A549 (cell line): ENCODE measurements around the gene FAM111B. TPM values are rescaled to one million over a fixed set of nuclear protein-coding genes. Genes with fewer than 3 reads are reported as not detected.
A peak's percentile ranks its signal among the peaks of the same experiment; 100 is the strongest.

Experiments used
- ATAC-seq, 2 experiments: fragments of 200-7000 bp in 1 of 2; fragments of >200 bp in 1 of 2; cut with Nextera tagmentation in 1 of 2; cut with Tn5 transposase in 1 of 2; 3 replicates each; pipeline versions ENCODE4 v1.8.0 to v1.9.1; 2018 to 2020; ENCODE audit warnings: mild to moderate bottlenecking in 1 of 2, moderate library complexity in 1 of 2
- CTCF ChIA-PET: fragments of 300-600 bp; sonication (Branson Sonifier 250); formaldehyde crosslinking; extraction: SDS; loops from one replicate; lab custom pipeline; 2021; ENCODE audit warnings: antibody characterized with exemption, inconsistent platforms; lab: Yijun Ruan, JAX
- POLR2A ChIA-PET: fragments of 350-600 bp; formaldehyde crosslinking; extraction: SDS; loops from one replicate; lab custom pipeline; 2021; ENCODE audit warnings: antibody characterized with exemption, inconsistent platforms; lab: Yijun Ruan, JAX
- DNase-seq, 2 experiments: peaks; one replicate each; pipeline versions ENCODE4 v3.0.0 to v3.0.0-alpha.2; 2011 to 2016; ENCODE audit warnings: low read depth in 1 of 2, low spot score in 1 of 2
- FAIRE-seq: peaks from 2 replicates; lab custom pipeline; 2011; peaks lifted over from hg19 to GRCh38; lab: Jason Lieb, UNC
- H3K27ac ChIP-seq, 2 experiments: fragments of >200 bp; sonication (Bioruptor Twin); formaldehyde crosslinking; 3 replicates each; pipeline ENCODE4 v1.5.1; 2016 to 2017
- H3K4me1 ChIP-seq: fragments of >200 bp; sonication (Bioruptor Twin); formaldehyde crosslinking; 3 replicates; pipeline ENCODE4 v1.6.1; 2016
- H3K4me2 ChIP-seq: fragments of >200 bp; sonication (Bioruptor Twin); formaldehyde crosslinking; 3 replicates; pipeline ENCODE4 v1.6.1; 2016
- H3K4me3 ChIP-seq: fragments of >200 bp; sonication (Bioruptor Twin); formaldehyde crosslinking; 3 replicates; pipeline ENCODE4 v1.5.1; 2016
- H3K9me3 ChIP-seq: fragments of >200 bp; sonication (Bioruptor Twin); formaldehyde crosslinking; 3 replicates; pipeline ENCODE4 v1.6.1; 2016
- CBX8 ChIP-seq: fragments of 200-600 bp; sonication (generic); IDR thresholded peaks from 2 replicates; pipeline ENCODE4 v1.6.1; 2016
- CEBPB ChIP-seq, 2 experiments: fragments of >200 bp in 1 of 2; sonication (Bioruptor Twin) in 1 of 2; formaldehyde crosslinking in 1 of 2; IDR thresholded peaks; 2 replicates each; pipeline ENCODE4 v1.6.1; 2012 to 2016
- EHF ChIP-seq: fragments of 250-450 bp; sonication (Bioruptor Pico); IDR thresholded peaks from 2 replicates; pipeline ENCODE4 v1.5.0; 2020; ENCODE audit warnings: mild to moderate bottlenecking
- EHMT2 ChIP-seq: fragments of 200-600 bp; sonication (generic); IDR thresholded peaks from 2 replicates; pipeline ENCODE4 v1.6.1; 2016; ENCODE audit warnings: antibody characterized with exemption, low read depth, mild to moderate bottlenecking, moderate library complexity
- ESRRA ChIP-seq: fragments of 150-350 bp; IDR thresholded peaks from 2 replicates; pipeline ENCODE4 v1.6.1; 2014; ENCODE audit warnings: mild to moderate bottlenecking, low read length, borderline replicate concordance
- FOSL2 ChIP-seq, 2 experiments: fragments of 450-650 bp in 1 of 2; fragments of >200 bp in 1 of 2; sonication (Bioruptor Twin) in 1 of 2; formaldehyde crosslinking; IDR thresholded peaks; 2 replicates each; pipeline versions ENCODE4 v1.5.0 to v1.6.1; 2016 to 2020; ENCODE audit warnings: mild to moderate bottlenecking in 1 of 2, moderate library complexity in 1 of 2
- HDAC2 ChIP-seq: fragments of 200-600 bp; sonication (generic); IDR thresholded peaks from 2 replicates; pipeline ENCODE4 v1.6.1; 2016
- HOXB13 ChIP-seq: fragments of 250-450 bp; sonication (Bioruptor Pico); IDR thresholded peaks from 2 replicates; pipeline ENCODE4 v1.5.0; 2020; ENCODE audit warnings: low read depth, mild to moderate bottlenecking, moderate library complexity
- JUN ChIP-seq, 2 experiments: fragments of >200 bp; sonication (Bioruptor Twin); formaldehyde crosslinking; IDR thresholded peaks; 2 replicates in 1 of 2; 3 replicates in 1 of 2; pipeline ENCODE4 v1.6.1; 2016 to 2017
- KDM1A ChIP-seq: fragments of 200-600 bp; sonication (generic); IDR thresholded peaks from 2 replicates; pipeline ENCODE4 v1.6.1; 2016; ENCODE audit warnings: low read depth, mild to moderate bottlenecking
- PBX3 ChIP-seq: IDR thresholded peaks from 2 replicates; pipeline ENCODE4 v1.6.1; 2012
- POLR2A ChIP-seq: IDR thresholded peaks from 2 replicates; pipeline ENCODE4 v1.6.1; 2012; ENCODE audit warnings: mild to moderate bottlenecking, low read length
- RARB ChIP-seq: fragments of 250-450 bp; sonication (Bioruptor Pico); IDR thresholded peaks from 2 replicates; pipeline ENCODE4 v1.8.0; 2021; ENCODE audit warnings: mild to moderate bottlenecking, moderate library complexity
- REST ChIP-seq: fragments of 200-600 bp; sonication (generic); IDR thresholded peaks from 2 replicates; pipeline ENCODE4 v1.6.1; 2016; ENCODE audit warnings: antibody characterized with exemption, mild to moderate bottlenecking, moderate library complexity
- RFX5 ChIP-seq: fragments of 450-650 bp; IDR thresholded peaks from 2 replicates; pipeline ENCODE4 v1.7.1; 2014; ENCODE audit warnings: antibody characterized with exemption, mild to moderate bottlenecking, moderate library complexity
- ZC3H11A ChIP-seq: fragments of 450-650 bp; IDR thresholded peaks from 2 replicates; pipeline ENCODE4 v1.6.1; 2014; ENCODE audit warnings: antibody characterized with exemption, mild to moderate bottlenecking
- ZNF302 ChIP-seq: fragments of 250-450 bp; sonication (Bioruptor Pico); IDR thresholded peaks from 2 replicates; pipeline ENCODE4 v1.9.0; 2021; ENCODE audit warnings: inconsistent platforms, mild to moderate bottlenecking, moderate library complexity
- WGBS: methylation state at CpG from one replicate; pipeline ENCODE4 v1.1.6; 2017; ENCODE audit errors: missing lambda C conversion rate; 5-methylcytosine and 5-hydroxymethylcytosine counted together
- polyA plus RNA-seq, 4 experiments: library from polyadenylated mRNA; depleted of rRNA in 3 of 4; stranded (reverse); fragments of >200 nt; fragmentation: RNase III in 1 of 4; extraction: RNeasy Plus Mini Kit Qiagen cat#74134 plus additional on column Dnase treatment in 1 of 4; gene quantifications; 2 replicates in 3 of 4; 3 replicates in 1 of 4; pipeline ENCODE4 v1.2.3, GENCODE V29; 2011 to 2017
- TF ChIP-seq, protein P1 (sequence below): fragments of 450-650 bp; IDR thresholded peaks from 2 replicates; pipeline ENCODE4 v1.6.1; 2014; ENCODE audit warnings: antibody characterized with exemption
- TF ChIP-seq, protein P2 (sequence below): IDR thresholded peaks from 2 replicates; pipeline ENCODE4 v1.6.1; 2012
- TF ChIP-seq, protein P3 (sequence below): fragments of 250-450 bp; sonication (Bioruptor Pico); IDR thresholded peaks from 2 replicates; pipeline ENCODE4 v1.5.0; 2021; ENCODE audit warnings: mild to moderate bottlenecking, moderate library complexity, borderline replicate concordance
- TF ChIP-seq, protein P4 (sequence below): fragments of 150-350 bp; IDR thresholded peaks from 2 replicates; pipeline ENCODE4 v1.6.1; 2014; ENCODE audit warnings: low read depth, mild to moderate bottlenecking, low read length

FAM111B gene
- polyA plus RNA-seq, 2 of the 4 experiments (the other 2 are of a cell fraction): 6.9 to 11.0 TPM

DNA sequence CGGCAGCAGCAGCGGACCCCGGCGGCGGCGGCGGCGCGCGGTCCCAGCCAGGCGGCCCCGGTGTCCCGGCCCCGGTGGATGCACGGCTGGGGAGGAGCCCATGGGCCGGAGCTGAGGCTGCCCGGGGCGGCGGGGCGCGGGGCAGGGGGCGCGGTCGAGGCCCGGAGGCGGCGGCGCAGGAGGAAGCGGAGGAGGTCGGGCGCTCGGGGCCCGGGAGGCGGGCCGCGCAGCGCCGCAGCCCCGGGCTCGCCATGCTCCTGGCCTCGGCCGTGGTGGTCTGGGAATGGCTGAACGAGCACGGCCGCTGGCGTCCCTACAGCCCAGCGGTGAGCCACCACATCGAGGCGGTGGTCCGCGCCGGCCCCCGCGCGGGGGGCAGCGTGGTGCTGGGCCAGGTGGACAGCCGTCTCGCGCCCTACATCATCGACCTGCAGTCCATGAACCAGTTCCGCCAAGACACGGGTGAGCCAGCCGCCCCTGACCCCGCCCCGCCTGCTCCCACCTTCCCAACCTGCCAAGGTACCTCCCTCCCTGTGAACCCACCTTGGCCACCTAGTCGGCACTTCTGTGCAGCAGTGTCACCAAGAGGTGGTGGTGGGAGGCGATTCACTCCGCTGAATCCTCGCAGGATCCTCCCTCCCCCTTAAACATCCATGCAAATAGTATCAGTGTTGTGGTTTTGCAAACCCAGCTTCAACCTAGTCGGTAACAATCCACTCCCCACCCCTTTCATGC lies 65.5 kb downstream of the FAM111B start:
- ATAC-seq: peak; percentile 30 to 57
- peaks cover 26% of the 10 kb centered on the region for H3K4me1 ChIP-seq
- H3K9me3 ChIP-seq: no peaks in the 10 kb centered on the region
- 0 out of 5 replicates have a peak, but pooled peaks of 1 of the 2 experiments have one; percentile 3 for TF ChIP-seq JUN (IDR thresholded peaks at IDR 0.05)
- no peak for TF ChIP-seq FOSL2 (IDR thresholded peaks at IDR 0.05)
- TF ChIP-seq FOSL2 (CRISPR knock-in tag; IDR thresholded peaks at IDR 0.05): no peak
- H3K27ac ChIP-seq: peak overlapping the region; percentile 71 to 93
- peak overlapping the region; percentile 99 for H3K4me2 ChIP-seq
- DNase-seq: no peak
- FAIRE-seq: no peak
- ChIA-PET POLR2A (interaction anchor here (1.6 to 1.7 kb wide), 2 partner anchors 28 to 497 kb away, joined by 4 to 6 read pairs; partner anchors contain the start of gene PATL1), CTCF (interaction anchor here (0.6 to 9.8 kb wide), 39 partner anchors 9 to 1332 kb away, joined by 3 to 161 read pairs (median 5); partner anchors contain the start of gene MPEG1)
- WGBS: 15% methylated on average over 15 of the region's 70 CpGs
- peak overlapping the region; percentile 80 for H3K4me3 ChIP-seq

DNA sequence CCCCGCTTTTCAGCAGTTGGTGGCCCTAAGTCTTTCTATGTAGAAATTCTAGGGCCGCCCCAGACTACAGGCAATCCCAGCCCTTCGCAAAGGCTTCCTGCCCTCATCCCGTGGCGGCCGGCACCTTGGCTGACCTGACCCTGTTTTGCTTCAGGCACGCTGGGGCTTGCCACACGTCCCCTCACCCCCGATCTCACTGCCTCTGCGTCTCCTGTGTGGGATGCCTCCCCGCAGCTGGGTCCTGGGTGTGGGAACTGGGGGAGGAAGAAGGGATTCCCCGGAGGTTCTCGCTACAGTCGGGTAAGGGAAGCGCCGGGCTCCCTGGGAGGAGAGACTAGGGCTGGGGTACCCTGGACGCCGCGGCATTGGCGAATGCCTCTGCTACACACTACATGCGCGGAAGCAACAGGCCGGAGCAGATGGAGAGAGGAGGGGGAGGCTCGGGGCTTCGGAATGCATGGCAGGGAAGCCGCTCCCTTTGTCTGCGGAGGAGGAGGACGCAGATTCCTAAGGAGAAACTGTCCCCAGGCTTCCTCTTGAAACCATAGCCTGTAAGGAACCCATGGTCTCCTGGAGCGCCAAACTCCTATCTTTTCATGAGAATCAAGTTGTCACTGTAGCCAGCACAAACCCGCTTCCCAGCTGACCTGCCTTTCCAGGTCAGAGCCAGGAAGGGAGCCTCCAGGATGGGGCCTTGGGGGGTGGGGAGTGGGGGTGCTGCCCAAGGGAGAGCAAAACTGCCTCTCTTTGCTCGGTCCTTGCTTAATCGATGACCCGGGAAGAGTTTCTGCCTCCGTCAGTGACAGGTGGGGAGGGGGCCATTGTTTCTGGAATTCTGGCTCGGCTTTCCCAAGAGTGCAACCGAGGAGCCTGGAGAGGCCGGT lies 66.3 kb downstream of the FAM111B start:
- POLR2A ChIA-PET: no interaction called here
- 85% methylated on average over 35 of the region's 37 CpGs for WGBS

More for the DNA sequence above, 66.3 kb downstream of the FAM111B start:
- FAIRE-seq (no peak), DNase-seq (no peak), ATAC-seq (no peak)
- TF ChIP-seq REST: no peak
- no peak for TF ChIP-seq ZNF302 (CRISPR knock-in tag)
- no peak for TF ChIP-seq POLR2A
- no peak for TF ChIP-seq RFX5
- TF ChIP-seq CBX8: no peak
- no peak for TF ChIP-seq KDM1A
- TF ChIP-seq, protein P1, sequence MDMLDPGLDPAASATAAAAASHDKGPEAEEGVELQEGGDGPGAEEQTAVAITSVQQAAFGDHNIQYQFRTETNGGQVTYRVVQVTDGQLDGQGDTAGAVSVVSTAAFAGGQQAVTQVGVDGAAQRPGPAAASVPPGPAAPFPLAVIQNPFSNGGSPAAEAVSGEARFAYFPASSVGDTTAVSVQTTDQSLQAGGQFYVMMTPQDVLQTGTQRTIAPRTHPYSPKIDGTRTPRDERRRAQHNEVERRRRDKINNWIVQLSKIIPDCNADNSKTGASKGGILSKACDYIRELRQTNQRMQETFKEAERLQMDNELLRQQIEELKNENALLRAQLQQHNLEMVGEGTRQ: no peak
- TF ChIP-seq CEBPB (IDR thresholded peaks at IDR 0.05): no peak
- TF ChIP-seq EHMT2: no peak
- TF ChIP-seq HOXB13 (CRISPR knock-in tag): no peak
- no peak for TF ChIP-seq ESRRA
- TF ChIP-seq HDAC2: no peak
- no peak for TF ChIP-seq PBX3
- TF ChIP-seq, protein P2, sequence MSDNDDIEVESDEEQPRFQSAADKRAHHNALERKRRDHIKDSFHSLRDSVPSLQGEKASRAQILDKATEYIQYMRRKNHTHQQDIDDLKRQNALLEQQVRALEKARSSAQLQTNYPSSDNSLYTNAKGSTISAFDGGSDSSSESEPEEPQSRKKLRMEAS: no peak
- TF ChIP-seq EHF: no peak
- TF ChIP-seq ZC3H11A: no peak
- TF ChIP-seq, protein P3, sequence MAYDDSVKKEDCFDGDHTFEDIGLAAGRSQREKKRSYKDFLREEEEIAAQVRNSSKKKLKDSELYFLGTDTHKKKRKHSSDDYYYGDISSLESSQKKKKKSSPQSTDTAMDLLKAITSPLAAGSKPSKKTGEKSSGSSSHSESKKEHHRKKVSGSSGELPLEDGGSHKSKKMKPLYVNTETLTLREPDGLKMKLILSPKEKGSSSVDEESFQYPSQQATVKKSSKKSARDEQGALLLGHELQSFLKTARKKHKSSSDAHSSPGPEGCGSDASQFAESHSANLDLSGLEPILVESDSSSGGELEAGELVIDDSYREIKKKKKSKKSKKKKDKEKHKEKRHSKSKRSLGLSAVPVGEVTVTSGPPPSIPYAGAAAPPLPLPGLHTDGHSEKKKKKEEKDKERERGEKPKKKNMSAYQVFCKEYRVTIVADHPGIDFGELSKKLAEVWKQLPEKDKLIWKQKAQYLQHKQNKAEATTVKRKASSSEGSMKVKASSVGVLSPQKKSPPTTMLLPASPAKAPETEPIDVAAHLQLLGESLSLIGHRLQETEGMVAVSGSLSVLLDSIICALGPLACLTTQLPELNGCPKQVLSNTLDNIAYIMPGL (CRISPR knock-in tag): no peak
- TF ChIP-seq, protein P4, sequence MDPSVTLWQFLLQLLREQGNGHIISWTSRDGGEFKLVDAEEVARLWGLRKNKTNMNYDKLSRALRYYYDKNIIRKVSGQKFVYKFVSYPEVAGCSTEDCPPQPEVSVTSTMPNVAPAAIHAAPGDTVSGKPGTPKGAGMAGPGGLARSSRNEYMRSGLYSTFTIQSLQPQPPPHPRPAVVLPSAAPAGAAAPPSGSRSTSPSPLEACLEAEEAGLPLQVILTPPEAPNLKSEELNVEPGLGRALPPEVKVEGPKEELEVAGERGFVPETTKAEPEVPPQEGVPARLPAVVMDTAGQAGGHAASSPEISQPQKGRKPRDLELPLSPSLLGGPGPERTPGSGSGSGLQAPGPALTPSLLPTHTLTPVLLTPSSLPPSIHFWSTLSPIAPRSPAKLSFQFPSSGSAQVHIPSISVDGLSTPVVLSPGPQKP: no peak
- TF ChIP-seq RARB: no peak
- H3K27ac ChIP-seq: peak overlapping the region in 1 of 2 experiments; percentile 93; a peak in 3 of 6 replicates
- CTCF ChIA-PET: interaction anchor here (0.6 to 9.8 kb wide), 7 partner anchors 14 to 91 kb away, joined by 3 to 161 read pairs (median 31); partner anchors contain the start of gene MPEG1
- peaks cover 26% of the 10 kb centered on the region for H3K4me1 ChIP-seq
- H3K4me3 ChIP-seq: peak overlapping the region; percentile 80
- H3K9me3 ChIP-seq: no peaks in the 10 kb centered on the region
- H3K4me2 ChIP-seq: peak overlapping the region; percentile 99
